ENCODE results near the gene CCER1.

CCER1 gene

DNA sequence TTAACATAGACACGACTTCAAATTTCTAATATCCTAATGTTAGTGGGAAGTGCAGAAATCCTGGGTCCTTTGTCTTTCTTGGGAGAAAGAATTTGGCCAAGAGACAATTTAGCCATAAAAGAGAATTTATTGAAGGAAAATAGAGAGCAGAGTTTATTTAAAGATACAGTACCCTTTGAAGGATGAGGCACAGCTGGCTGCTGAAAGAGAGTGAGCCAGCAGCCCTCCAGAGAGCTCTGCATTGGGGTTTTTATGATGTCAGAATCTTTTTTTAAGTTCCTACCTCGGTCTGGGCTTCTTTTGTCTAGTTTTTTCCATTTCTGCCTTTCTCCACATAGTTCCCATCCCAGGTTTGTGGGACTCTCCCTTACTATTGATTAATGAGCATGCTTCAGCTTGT lies 37.5 kb downstream of the CCER1 start:
- no peak for DNase-seq

DNA sequence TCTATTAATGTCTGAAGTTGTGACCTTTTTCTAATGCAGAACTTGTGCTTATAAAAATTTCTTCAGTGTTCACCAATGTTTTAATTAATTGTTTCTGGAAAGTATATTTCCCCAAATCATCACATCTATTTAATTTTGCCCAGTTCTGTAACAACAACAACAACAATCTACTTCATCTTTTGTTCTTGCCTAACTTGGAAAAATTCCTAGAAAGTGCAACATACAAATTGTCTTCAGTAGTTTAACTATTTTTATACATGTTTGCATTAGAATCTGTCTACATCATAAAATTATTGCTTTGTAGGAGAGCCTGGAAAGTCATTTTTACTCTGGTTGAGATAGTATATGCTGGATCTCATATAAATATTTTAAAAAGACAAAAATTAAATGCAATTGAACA lies 38.5 kb downstream of the CCER1 start:
- DNase-seq: no peak

DNA sequence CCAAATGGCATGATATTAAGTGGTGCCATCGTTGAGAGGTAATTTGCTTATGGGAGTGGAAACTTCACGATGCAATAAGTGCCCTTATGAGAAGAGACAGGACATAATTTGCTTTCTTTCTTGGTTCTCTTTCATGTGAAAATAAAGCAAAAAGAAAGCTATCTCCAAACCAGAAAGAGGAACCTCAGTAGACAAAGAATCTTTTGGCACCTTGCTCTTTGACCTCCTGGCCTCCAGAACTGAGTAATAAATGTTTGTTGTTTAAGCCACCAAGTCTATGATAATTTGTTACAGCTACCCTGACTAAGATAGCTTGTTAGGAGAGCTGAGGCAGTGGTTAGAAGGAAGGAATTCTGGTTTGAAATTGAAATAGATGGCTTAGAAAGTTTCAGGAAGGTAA lies 39.6 kb downstream of the CCER1 start:
- no peak for DNase-seq

GRCh38 chr12:90910958-90911357 lies 44.0 kb downstream of the CCER1 start:
- DNase-seq: no peak

DNA sequence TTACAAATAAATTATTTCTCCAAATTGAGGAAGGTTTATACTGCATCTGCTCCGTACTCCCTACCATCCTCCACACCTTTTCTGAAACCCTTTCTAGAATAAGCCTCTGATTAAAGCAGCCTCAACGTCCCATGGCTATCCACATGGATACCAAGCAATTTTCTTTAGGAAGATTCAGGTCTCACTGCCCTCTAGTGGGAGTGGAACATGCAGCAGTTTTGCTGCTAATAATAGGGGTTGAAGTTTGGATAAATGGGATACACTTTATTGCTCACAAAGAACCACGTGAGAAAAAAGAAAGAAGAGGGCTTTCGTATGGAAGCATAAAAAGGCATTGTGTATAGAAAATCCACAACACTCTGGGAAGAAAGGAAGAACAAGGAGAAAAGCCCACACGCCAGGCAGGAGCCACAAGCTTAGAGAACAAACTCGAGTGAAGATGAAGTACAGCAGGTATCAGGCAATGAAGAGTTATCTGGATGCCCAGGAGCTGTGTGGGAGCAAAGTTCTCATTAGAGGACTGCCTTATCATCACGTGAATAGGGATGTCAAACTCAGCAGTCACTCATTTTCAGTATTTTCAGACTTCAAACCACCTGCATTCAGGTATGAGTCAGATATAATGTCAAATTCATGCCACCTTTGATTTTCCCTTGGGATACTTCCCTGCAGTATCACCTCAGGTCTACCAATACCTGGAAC lies 45.8 kb downstream of the CCER1 start:
- no peak for DNase-seq

GRCh38 chr12:90908465-90908864 lies 46.5 kb downstream of the CCER1 start:
- DNase-seq: no peak

GRCh38 chr12:90905691-90906370 lies 49.1 kb downstream of the CCER1 start:
- DNase-seq: no peak

DNA sequence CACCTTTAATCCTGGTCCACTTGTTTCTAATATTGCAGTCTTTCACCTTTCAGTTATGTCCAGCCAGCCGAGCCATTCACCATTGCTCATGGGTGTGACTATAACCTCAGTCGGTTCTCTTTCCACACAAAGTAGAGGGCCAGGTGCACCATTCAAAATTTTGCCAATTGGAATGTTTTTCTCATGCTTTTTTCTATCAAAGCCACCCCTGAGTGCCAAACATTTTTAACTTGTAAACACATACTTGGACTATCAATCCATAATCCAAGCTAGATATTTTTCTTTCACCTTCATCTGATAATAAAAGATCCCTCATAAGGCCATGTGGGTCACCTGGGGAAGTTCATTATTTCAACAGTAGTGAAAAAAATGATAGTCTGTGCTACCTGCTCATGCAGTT lies 52.4 kb downstream of the CCER1 start:
- DNase-seq: no peak

Data from effector CD8-positive, alpha-beta T cell (primary cell).